Ishikawa (cell line): Measurements from ENCODE around the gene FOXA1.

Source experiments
- CEBPB ChIP-seq: IDR thresholded peaks from 2 replicates; pipeline ENCODE4 v1.6.1; 2012
- CREB1 ChIP-seq: IDR thresholded peaks from 2 replicates; pipeline ENCODE4 v1.6.1; 2012; ENCODE audit warnings: low read depth
- EGR1 ChIP-seq: IDR thresholded peaks from 2 replicates; pipeline ENCODE4 v1.6.1; 2012
- EP300 ChIP-seq: IDR thresholded peaks from 2 replicates; pipeline ENCODE4 v1.6.1; 2012; ENCODE audit warnings: borderline replicate concordance
- FOXM1 ChIP-seq: IDR thresholded peaks from 2 replicates; pipeline ENCODE4 v1.6.1; 2012; ENCODE audit warnings: low read depth, borderline replicate concordance
- MAX ChIP-seq: IDR thresholded peaks from 2 replicates; pipeline ENCODE4 v1.6.1; 2012
- NFIC ChIP-seq: IDR thresholded peaks from 2 replicates; pipeline ENCODE4 v1.6.1; 2012
- RAD21 ChIP-seq: IDR thresholded peaks from 2 replicates; pipeline ENCODE4 v1.6.1; 2012; ENCODE audit warnings: low read depth
- REST ChIP-seq: IDR thresholded peaks from 2 replicates; pipeline ENCODE4 v1.6.1; 2012; ENCODE audit warnings: low read depth, mild to moderate bottlenecking
- TAF1 ChIP-seq: IDR thresholded peaks from 2 replicates; pipeline ENCODE4 v1.6.1; 2012; ENCODE audit warnings: low read depth, mild to moderate bottlenecking
- TCF12 ChIP-seq: IDR thresholded peaks from 2 replicates; pipeline ENCODE4 v1.6.1; 2012; ENCODE audit warnings: low read depth
- TEAD4 ChIP-seq: IDR thresholded peaks from 2 replicates; pipeline ENCODE4 v1.6.1; 2012
- YY1 ChIP-seq: IDR thresholded peaks from 2 replicates; pipeline ENCODE4 v1.6.1; 2012; ENCODE audit warnings: low read depth
- TF ChIP-seq, protein P1 (sequence below): IDR thresholded peaks from 2 replicates; pipeline ENCODE4 v1.6.1; 2012

The FOXA1 gene

DNA sequence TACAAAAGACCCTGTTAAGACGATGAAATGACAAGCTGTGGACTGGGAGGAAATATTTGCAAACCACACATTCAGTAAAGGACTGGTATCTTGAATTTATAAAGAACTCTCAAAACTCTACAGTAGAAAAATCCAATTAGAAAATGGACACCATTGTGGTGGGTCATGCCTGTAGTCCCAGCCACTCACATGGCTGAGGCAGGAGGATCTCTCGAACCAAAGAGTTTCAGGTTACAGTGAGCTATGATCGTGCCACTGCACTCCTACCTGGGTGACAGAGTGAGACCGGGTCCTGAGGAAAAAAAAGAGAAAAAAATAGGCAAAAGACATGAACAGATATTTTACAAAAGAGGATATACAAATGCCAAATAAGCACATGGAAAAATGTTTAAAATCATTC is 42.3 kb upstream of the FOXA1 start:
- TF ChIP-seq EP300 (no peak), MAX (peak; percentile 19; the same call in 1 of the 2 replicates), CEBPB (no peak), YY1 (no peak), CREB1 (no peak), FOXM1 (no peak), RAD21 (no peak), TEAD4 (no peak)

GRCh38 chr14:37625597-37626595 is 30.8 kb upstream of the FOXA1 start:
- TF ChIP-seq EP300 (no peak), TEAD4 (no peak), CREB1 (no peak), FOXM1 (no peak), RAD21 (no peak)
- TF ChIP-seq, protein P1, sequence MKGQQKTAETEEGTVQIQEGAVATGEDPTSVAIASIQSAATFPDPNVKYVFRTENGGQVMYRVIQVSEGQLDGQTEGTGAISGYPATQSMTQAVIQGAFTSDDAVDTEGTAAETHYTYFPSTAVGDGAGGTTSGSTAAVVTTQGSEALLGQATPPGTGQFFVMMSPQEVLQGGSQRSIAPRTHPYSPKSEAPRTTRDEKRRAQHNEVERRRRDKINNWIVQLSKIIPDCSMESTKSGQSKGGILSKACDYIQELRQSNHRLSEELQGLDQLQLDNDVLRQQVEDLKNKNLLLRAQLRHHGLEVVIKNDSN = no peak

DNA sequence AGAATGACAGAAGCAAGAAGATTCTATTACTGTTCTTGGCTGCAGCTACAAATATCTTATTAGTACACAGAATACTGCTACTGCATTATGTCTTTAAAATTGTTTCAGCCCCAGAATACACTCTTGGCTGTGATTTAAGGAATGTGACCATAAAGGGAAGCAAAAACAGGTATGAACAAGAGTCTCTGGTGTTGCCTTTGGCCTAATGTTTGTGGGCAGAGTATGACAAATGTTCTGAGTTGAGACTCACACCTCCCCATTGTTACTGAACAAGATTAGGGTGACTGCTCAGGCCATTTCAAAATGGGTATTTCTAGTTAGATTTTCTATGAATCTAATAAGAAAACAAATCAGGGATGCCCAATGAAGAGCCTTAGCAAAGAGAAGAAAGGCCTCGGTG is 28.9 kb upstream of the FOXA1 start:
- TF ChIP-seq TEAD4 (no peak), EGR1 (no peak), MAX (no peak)

DNA sequence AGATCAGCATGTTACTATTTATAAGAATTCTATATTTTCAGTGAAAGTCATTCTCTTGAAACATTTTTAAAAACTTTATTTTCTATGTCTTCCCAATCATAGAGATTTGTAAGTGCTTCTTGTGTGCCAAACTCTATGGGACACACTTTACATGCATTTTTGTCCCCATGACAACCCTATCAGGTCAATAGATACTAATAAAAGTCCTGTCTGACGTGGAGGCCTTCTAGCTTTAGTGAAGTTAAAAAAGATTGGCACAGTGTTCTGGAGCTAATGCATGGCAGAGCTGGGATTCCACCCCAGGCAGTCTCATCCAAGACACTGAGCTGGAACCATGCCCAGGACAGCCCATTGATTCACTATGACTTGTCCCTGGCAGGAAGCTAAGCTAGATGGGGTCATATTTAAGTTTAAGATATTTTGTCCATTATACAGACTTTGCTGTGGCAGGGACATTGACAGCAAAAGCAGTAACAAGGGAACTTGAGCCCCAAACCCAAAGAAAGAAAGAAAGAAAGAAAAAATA is 28.4 kb upstream of the FOXA1 start:
- TF ChIP-seq NFIC = peak; percentile 15; the same call in 1 of the 2 replicates
- TF ChIP-seq RAD21 = no peak
- TF ChIP-seq TCF12 = no peak

GRCh38 chr14:37622231-37622923 is 27.3 kb upstream of the FOXA1 start:
- TF ChIP-seq FOXM1 (no peak), TCF12 (no peak), CREB1 (no peak), REST (no peak), TAF1 (no peak), EP300 (no peak), NFIC (no peak), YY1 (no peak)

DNA sequence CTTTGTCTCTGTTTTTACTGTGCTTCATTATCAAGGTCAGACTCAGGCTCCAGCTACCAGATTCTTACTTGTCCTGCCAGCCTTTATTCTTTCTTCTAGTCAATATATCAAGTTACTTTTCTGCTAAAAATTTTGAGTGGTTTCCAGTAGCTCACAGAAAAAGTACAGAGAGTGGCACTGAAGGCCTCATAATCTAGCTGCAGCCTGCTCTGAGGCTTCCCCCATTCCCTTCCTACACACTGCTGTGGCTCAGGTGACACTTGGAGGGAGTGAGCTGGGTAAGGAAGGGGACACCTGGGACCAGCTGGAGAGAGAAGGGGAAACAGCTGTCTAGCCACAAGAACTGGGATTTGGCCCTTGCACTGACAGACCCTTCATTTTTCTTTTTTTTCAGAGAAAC is 25.8 kb upstream of the FOXA1 start:
- TF ChIP-seq TAF1 = no peak
- TF ChIP-seq FOXM1 = no peak
- TF ChIP-seq TEAD4 = no peak
- TF ChIP-seq RAD21 = no peak
- no peak for TF ChIP-seq CREB1
- TF ChIP-seq CEBPB = no peak
- TF ChIP-seq REST = no peak
- TF ChIP-seq, protein P1 = no peak
- no peak for TF ChIP-seq EGR1
- no peak for TF ChIP-seq EP300
- TF ChIP-seq TCF12 = no peak
- TF ChIP-seq NFIC = no peak
- TF ChIP-seq YY1 = no peak
